GM19467 (cell line): ENCODE data around the gene STEAP3.
A peak's percentile ranks its signal among the peaks of the same experiment; 100 is the strongest.

Experiments used
- ATAC-seq: cut with Tn5 transposase; IDR thresholded peaks from one replicate; pipeline ENCODE4 v1.9.1; 2021; ENCODE audit warnings: mild to moderate bottlenecking, moderate library complexity; ENCODE audit not compliant: unreplicated experiment

Gene STEAP3

DNA sequence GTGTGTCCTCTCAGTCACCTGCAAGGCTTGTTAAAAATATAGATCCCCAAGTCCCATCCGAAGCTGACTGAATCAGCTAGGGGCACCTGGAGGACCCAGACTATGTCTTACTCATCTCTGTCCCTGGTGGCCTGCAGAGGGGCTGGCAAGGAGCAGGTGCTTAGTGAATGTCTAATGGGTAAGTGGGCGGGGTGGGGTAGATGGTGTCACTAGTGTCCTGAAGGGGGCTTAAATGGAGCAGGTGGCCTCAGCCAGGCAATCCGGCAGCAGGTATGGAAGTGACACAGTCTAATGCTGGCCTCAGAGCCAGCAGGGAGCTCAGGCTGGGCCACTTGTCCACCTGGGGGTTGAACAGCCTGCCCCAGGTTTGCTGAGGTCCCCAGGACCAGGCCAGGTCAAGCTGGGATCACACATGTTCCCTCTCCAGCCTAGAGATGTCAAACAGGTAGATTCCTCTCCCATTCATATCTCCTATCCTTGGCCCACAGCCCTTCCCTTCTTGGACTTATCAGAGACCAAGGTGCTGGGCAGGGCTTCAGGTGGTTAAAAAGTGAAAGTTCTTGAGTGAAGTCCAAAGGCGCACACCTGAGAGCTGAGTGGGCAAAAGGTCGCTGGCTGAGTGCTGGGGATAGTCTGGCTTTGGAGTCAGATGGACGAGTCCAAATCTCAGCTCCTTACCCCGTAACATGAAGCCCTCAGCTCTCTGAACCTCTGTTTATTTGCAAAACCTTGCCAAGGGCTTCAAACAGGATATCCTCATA lies 1.7 kb downstream of the STEAP3 start:
- ATAC-seq, result no peak

GRCh38 chr2:119225926-119226325 lies 2.3 kb downstream of the STEAP3 start:
- ATAC-seq, result no peak

GRCh38 chr2:119227346-119227745 lies 3.7 kb downstream of the STEAP3 start:
- no peak for ATAC-seq

DNA sequence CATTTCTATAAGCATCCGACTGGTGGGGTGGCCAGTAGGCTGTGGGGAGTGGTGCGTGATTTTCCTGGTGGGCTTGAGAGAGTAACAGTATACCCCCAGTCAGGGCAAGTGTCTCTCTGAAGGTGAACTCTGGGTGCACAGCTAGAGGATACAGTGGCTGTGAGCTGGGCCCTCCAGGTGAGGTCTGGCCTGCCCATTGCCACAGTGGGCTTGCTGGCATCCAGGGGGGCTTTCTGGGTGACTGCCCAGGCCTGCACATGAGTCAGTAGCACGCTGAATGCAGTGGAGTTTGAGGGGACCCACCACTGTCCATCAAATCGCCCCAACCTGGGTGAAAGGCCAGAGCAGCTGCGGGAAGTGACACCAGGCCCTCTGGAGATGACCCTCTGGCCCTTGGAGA lies 4.5 kb downstream of the STEAP3 start:
- no peak for ATAC-seq

GRCh38 chr2:119228964-119229363 lies 5.3 kb downstream of the STEAP3 start:
- no peak for ATAC-seq

GRCh38 chr2:119229716-119230115 lies 6.1 kb downstream of the STEAP3 start:
- no peak for ATAC-seq

DNA sequence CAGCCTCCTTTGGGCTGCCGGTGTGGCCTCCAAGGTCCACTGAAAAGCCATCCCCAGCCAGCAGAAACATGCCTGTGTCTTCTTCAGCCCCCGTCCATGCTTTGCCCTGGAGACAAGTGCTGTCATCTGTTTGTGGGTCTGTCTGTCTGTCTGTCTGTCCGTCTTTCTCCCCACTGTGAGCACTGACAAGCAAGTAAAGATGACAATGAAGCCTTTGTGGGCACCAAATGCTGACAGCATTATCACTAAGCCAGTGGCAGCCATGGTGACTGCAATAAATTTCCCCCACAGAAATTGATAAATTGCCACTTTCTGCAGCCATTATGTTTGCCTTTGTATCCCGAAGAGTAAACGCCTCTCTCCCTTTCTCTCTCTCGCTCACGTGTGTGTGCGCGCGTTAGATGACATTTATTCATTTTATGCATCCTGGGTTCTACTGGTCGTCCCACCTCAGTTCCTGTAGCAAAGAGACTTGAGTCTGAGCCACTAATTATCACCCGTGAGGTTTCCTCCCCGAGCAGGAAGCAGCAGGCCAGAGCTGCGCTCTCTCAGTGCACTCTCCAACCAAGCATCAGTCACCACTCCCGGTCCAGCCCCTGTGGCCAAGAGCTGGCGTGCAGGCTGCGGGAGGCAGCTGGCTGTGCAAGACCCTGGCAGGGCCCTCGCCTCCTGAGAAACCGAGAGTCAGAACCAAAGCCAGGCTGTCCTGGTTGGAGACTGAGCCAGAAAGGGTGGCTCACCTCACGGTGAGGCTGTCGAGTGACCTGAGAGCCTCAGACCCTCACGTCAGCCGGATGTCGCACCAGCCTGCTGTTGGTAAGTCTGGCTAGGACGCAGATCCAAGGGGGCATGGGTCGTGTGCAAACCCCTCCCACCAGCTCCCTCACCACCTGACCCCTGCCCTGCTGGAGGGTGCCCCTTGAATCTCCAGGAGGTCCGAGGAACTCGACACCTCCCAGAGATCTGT lies 6.9 kb downstream of the STEAP3 start:
- ATAC-seq, result no peak

DNA sequence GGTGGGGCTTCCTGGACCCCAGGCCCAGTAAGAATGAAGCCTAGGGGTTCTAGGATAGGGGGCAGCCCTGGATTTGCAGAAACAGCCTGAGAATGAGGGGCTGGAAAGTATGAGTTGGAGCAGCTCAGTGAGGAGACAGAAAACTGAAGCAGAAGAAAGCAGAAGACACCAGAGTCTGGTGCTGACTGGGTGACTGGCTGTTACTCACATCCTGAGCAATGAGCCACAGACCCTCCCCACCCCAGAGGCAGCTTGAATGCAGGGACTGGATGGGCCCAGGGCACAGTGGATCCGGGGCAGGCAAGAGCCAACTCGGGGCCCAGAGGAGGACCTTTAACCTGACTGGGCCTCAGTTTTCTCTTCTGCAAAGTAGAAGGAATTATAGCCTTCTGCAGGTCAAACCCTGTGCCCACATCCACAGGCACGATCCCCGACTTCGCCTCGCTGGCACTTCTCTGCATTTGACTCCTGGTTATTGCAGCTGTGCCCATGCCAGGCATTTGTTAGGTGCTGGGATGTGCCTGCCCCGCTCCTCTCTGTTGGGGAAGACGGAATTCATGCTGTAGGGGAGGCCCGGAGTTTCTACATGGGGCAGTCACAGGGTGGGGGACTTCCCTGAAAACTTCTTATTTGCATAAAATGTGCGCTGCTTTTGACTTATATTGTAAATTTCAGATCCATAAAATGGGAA lies 8.5 kb downstream of the STEAP3 start:
- ATAC-seq, result no peak

DNA sequence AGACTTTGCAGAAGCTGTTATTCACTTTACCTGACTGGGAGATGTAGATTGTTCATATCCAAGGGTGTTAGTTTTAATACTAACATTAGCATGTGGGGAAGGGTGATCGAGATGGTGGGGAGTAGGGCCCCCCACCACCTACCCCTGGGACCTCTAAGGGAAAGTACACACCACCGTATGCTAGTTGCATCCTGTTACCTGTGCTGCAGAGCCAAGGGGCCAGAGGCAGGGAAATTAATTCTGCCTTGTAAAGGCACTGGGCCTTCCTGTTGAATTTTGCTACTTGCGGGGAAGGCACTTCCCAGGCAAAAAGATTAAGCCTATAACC lies 9.0 kb downstream of the STEAP3 start:
- peak; percentile 23 for ATAC-seq

DNA sequence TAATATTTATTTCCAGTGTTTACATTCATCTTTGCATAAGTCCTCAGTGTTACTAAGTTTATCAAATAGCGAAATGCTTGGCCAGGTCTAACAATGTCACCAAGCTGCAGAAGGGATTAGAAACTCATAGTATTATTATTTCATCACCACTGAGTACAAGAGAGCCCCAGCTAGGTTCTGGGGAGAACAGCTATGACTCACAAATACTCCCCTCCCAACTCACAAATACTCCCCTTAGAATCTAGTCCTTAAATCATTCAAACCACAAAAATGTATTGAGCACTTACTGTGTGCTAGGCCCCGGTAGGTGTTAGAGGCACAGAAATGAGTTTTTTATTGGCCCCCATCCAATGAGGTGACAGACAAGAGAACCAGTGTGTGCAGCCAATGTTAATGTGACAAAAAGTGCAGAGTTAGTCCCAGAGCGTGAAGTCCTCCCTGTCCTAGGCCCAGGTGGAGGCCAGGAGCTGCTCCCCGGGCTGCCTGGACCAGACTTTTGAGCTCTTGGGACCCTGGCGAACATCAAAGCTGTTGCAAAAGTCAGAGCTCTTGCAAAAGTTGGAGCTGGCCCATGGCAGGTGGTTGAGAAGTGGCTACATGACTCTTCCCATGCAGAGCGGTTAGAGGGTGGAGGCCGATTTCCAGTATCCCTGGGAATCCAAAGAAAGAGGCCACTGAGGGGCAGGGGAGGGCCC lies 9.8 kb downstream of the STEAP3 start:
- peak; percentile 39 for ATAC-seq

GRCh38 chr2:119234021-119235019 lies 10.7 kb downstream of the STEAP3 start:
- no peak for ATAC-seq

GRCh38 chr2:119236796-119237195 lies 13.2 kb downstream of the STEAP3 start:
- no peak for ATAC-seq

DNA sequence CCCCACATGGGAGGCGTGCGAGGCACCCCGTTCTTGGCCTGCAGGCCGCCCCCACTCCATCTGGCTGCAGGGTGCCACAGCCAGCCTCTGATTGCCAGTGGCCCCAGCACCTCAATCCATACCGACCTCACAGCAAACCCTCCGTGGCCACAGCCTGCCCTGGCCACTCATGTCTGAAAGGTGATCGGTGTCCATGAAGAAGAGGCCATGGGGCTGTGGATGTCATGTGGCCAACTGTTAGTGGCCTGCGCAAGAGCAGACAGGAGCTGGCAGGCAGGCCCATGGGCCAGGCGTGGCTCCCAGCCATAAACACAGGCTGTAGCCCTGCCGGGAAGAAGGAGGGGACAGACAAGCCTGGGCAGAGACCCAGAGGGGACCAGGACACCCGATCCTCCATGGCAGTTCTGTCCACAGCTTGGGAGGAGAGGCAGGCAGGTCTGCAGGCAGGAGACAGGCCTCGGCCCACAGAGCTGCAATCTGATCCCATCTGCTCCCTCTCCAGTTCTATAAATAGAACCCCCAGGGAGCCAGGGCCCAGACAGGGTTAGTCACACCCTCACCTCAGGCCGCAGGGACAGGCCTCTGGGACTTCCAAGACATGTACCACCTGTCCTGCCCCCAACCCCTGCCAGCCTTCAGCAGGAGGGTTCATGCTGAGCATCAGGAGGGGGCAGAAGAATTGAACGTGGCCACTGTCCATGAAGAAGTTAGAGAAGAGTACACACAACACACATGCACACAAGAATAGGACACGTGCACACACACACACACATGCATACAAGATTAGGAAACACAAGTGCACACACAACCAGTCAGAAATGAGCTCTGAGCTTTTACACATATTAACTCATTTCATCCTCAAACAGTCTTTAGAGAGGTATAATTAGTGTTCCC lies 16.9 kb downstream of the STEAP3 start:
- no peak for ATAC-seq

DNA sequence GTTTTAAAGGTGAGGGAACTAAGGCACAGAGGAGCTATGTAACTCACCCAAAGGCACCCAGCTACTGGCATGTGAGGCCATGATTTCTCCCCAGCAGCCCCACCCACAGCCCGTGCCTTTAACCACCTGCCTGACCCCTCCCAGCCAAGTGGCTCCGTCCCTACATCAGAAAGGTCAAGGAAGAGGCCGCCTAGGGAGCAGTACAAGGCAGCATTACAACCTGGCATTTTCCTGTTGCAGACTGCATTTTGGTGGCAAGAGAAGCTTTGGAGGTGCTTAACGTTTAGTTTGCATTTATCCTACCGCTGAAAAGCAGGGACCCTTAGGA lies 17.5 kb downstream of the STEAP3 start:
- no peak for ATAC-seq

- ATAC-seq, result no peak
Observed at GRCh38 chr2:119242276-119243119, 18.9 kb downstream of the STEAP3 start.

DNA sequence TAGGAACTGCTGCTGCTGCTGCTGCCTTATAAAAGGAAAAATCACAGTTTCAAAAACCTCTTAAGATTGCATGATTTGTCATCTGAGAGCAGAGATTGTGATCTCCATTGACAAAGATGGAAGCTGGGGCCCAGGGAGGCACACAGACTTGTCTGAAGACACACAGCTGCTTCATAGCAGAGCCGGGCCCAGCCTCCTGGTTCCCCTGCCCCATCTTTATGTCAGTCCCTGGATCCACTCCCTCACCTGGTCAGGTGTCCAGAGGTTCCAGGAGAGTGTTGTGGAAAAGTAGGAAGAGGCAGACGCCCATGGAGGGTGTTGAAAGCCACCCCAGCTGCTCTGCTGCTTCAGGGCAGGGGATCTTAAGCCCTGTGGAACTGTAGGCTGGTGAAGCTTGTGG lies 20.0 kb downstream of the STEAP3 start:
- no peak for ATAC-seq

DNA sequence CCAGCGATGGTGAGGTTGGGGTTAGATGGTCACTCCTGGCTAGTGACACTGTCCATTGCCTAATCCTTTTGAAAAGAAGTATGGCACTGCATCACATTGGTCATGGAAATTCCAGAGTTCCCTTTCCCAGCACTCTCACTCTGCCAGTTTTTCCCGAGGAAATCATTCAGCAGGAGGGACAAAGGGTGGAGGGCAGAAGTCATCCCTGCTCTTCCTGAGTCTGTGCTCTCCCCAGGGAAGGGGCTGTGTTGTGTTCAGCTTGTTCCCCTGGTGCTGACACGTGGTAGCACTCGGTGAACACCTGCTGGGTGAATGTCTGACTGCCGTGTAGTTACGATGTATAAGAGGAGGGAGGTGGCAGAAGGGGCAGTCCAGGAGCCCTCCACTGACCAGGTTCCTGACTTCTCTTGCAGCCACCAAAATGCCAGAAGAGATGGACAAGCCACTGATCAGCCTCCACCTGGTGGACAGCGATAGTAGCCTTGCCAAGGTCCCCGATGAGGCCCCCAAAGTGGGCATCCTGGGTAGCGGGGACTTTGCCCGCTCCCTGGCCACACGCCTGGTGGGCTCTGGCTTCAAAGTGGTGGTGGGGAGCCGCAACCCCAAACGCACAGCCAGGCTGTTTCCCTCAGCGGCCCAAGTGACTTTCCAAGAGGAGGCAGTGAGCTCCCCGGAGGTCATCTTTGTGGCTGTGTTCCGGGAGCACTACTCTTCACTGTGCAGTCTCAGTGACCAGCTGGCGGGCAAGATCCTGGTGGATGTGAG lies 21.6 kb downstream of the STEAP3 start:
- ATAC-seq, result no peak
